SK-N-SH (cell line): ENCODE measurements around the gene GPR42. TPM values are rescaled to one million over a fixed set of nuclear protein-coding genes. Genes with fewer than 3 reads are reported as not detected.

ENCODE experiments used
- CTCF ChIA-PET: fragments of 300-600, 350-600 bp; formaldehyde crosslinking; extraction: SDS; loops from one replicate; lab custom pipeline; 2021; lab: Yijun Ruan, JAX
- POLR2A ChIA-PET: fragments of 350-600 bp; sonication (Branson Sonifier 250); formaldehyde crosslinking; extraction: SDS; loops from one replicate; lab custom pipeline; 2020; ENCODE audit warnings: antibody characterized with exemption, inconsistent platforms; lab: Yijun Ruan, JAX
- DNase-seq: peaks from one replicate; pipeline ENCODE4 v3.0.0; 2012
- H2AFZ ChIP-seq: fragments of 200-600 bp; sonication (generic); 2 replicates; pipeline ENCODE4 v1.8.1; 2016; ENCODE audit warnings: antibody characterized with exemption, mild to moderate bottlenecking, low read depth
- H3F3A ChIP-seq: fragments of 200-600 bp; sonication (generic); replicated peaks from 2 replicates; pipeline ENCODE3; 2016; ENCODE audit warnings: antibody characterized with exemption, mild to moderate bottlenecking; ENCODE audit not compliant: insufficient read depth
- H3K27ac ChIP-seq, 2 experiments: fragments of 200-500 bp in 1 of 2; fragments of 200-600 bp in 1 of 2; sonication (Bioruptor generic) in 1 of 2; sonication (generic), shearing (Covaris generic) in 1 of 2; 2 replicates each; pipeline versions ENCODE4 v1.5.1 to v1.6.1; 2014 to 2016; ENCODE audit warnings: low read depth in 2 of 2, inconsistent platforms in 1 of 2, low read length in 1 of 2, mild to moderate bottlenecking in 1 of 2, mixed read lengths in 1 of 2
- H3K27me3 ChIP-seq: fragments of 200-600 bp; sonication (generic), shearing (Covaris generic); 2 replicates; pipeline ENCODE4 v1.6.1; 2016; ENCODE audit warnings: mixed run types; ENCODE audit not compliant: insufficient read depth
- H3K36me3 ChIP-seq, 2 experiments: fragments of 200-500 bp in 1 of 2; fragments of 200-600 bp in 1 of 2; sonication (Bioruptor generic) in 1 of 2; sonication (generic) in 1 of 2; replicated peaks in 1 of 2; 2 replicates each; pipeline versions ENCODE3 to v1.5.1; 2014 to 2016; ENCODE audit warnings: low read length in 1 of 2, mild to moderate bottlenecking in 1 of 2; ENCODE audit not compliant: insufficient read depth in 2 of 2, control insufficient read depth in 1 of 2
- H3K4me1 ChIP-seq, 2 experiments: fragments of 200-500 bp in 1 of 2; fragments of 200-600 bp in 1 of 2; sonication (Bioruptor generic) in 1 of 2; sonication (generic), shearing (Covaris generic) in 1 of 2; 2 replicates each; pipeline versions ENCODE4 v1.5.1 to v1.6.1; 2014 to 2016; ENCODE audit warnings: low read depth in 1 of 2, low read length in 1 of 2, mixed run types in 1 of 2; ENCODE audit not compliant: insufficient read depth in 2 of 2, control insufficient read depth in 1 of 2
- H3K4me2 ChIP-seq: fragments of 200-600 bp; sonication (generic), shearing (Covaris generic); 2 replicates; pipeline ENCODE4 v1.6.1; 2017; ENCODE audit warnings: mixed run types
- H3K4me3 ChIP-seq, 2 experiments: fragments of 200-500 bp in 1 of 2; fragments of 200-600 bp in 1 of 2; sonication (Bioruptor generic) in 1 of 2; sonication (generic), shearing (Covaris generic) in 1 of 2; 2 replicates each; pipeline versions ENCODE4 v1.5.1 to v1.8.1; 2014 to 2016; ENCODE audit warnings: low read depth in 2 of 2, inconsistent platforms in 1 of 2, low read length in 1 of 2, mild to moderate bottlenecking in 1 of 2, mixed read lengths in 1 of 2, moderate library complexity in 1 of 2
- H3K79me2 ChIP-seq: fragments of 200-600 bp; sonication (generic); 2 replicates; pipeline ENCODE4 v1.8.1; 2017; ENCODE audit warnings: mild to moderate bottlenecking; ENCODE audit not compliant: insufficient read depth
- H3K9ac ChIP-seq: fragments of 200-600 bp; sonication (generic); 2 replicates; pipeline ENCODE4 v1.6.1; 2017; ENCODE audit warnings: mixed run types
- H3K9me2 ChIP-seq: fragments of 200-600 bp; sonication (generic); 2 replicates; pipeline ENCODE4 v1.6.1; 2017; ENCODE audit warnings: mixed run types
- H3K9me3 ChIP-seq: fragments of 200-600 bp; sonication (generic); 2 replicates; pipeline ENCODE4 v1.6.1; 2017; ENCODE audit warnings: mixed run types, mild to moderate bottlenecking, moderate library complexity
- H4K20me1 ChIP-seq: fragments of 200-600 bp; sonication (generic); 2 replicates; pipeline ENCODE4 v1.6.1; 2017; ENCODE audit warnings: mild to moderate bottlenecking, mixed run types; ENCODE audit not compliant: insufficient read depth
- CHD2 ChIP-seq: fragments of 150-350 bp; IDR thresholded peaks from 2 replicates; pipeline ENCODE4 v1.6.1; 2018; ENCODE audit warnings: low read length; ENCODE audit not compliant: partially characterized antibody
- EZH2phosphoT487 ChIP-seq: fragments of 200-600 bp; sonication (generic); IDR thresholded peaks from 2 replicates; pipeline ENCODE4 v1.6.1; 2017; ENCODE audit warnings: low read depth, mixed run types, mild to moderate bottlenecking, antibody characterized with exemption, moderate library complexity, borderline replicate concordance
- FOSL2 ChIP-seq: IDR thresholded peaks from 2 replicates; pipeline ENCODE4 v1.4.0; 2012; ENCODE audit warnings: low read depth, mild to moderate bottlenecking, moderate library complexity, borderline replicate concordance
- FOXM1 ChIP-seq: IDR thresholded peaks from 2 replicates; pipeline ENCODE4 v1.4.0; 2012; ENCODE audit warnings: low read depth, mild to moderate bottlenecking
- GABPA ChIP-seq: IDR thresholded peaks from 2 replicates; pipeline ENCODE4 v1.4.0; 2012; ENCODE audit warnings: low read depth, mild to moderate bottlenecking
- JUND ChIP-seq: IDR thresholded peaks from 2 replicates; pipeline ENCODE4 v1.4.0; 2012
- MAX ChIP-seq: IDR thresholded peaks from 2 replicates; pipeline ENCODE4 v1.4.0; 2012; ENCODE audit warnings: low read depth
- MXI1 ChIP-seq: IDR thresholded peaks from 2 replicates; pipeline ENCODE4 v1.6.1; 2012; ENCODE audit warnings: mild to moderate bottlenecking, low read depth, low read length, improper control_type of control experiment
- NFIC ChIP-seq: IDR thresholded peaks from 2 replicates; pipeline ENCODE4 v1.4.0; 2012; ENCODE audit warnings: borderline replicate concordance
- NRF1 ChIP-seq: IDR thresholded peaks from 2 replicates; pipeline ENCODE4 v1.6.1; 2012; ENCODE audit warnings: low read depth, mild to moderate bottlenecking, low read length
- POLR2AphosphoS5 ChIP-seq: IDR thresholded peaks from 2 replicates; pipeline ENCODE4 v1.6.1; 2012; ENCODE audit warnings: low read depth, low read length
- RAD21 ChIP-seq: IDR thresholded peaks from 2 replicates; pipeline ENCODE4 v1.6.1; 2012; ENCODE audit warnings: mild to moderate bottlenecking, low read length
- RCOR1 ChIP-seq: fragments of 150-350 bp; IDR thresholded peaks from 2 replicates; pipeline ENCODE4 v1.6.1; 2017; ENCODE audit warnings: antibody characterized with exemption, low read length
- REST ChIP-seq: IDR thresholded peaks from 2 replicates; pipeline ENCODE4 v1.6.1; 2012; ENCODE audit warnings: mild to moderate bottlenecking, low read depth, low read length, moderate library complexity
- RFX5 ChIP-seq: IDR thresholded peaks from 2 replicates; pipeline ENCODE4 v1.6.1; 2012; ENCODE audit warnings: mild to moderate bottlenecking, improper control_type of control experiment, low read length
- RXRA ChIP-seq: IDR thresholded peaks from 2 replicates; pipeline ENCODE4 v1.4.0; 2012; ENCODE audit warnings: low read depth, mild to moderate bottlenecking, borderline replicate concordance
- SIN3A ChIP-seq: IDR thresholded peaks from 2 replicates; pipeline ENCODE4 v1.6.1; 2012; ENCODE audit warnings: low read depth, mild to moderate bottlenecking, low read length, moderate library complexity, borderline replicate concordance
- SMC3 ChIP-seq: IDR thresholded peaks from 2 replicates; pipeline ENCODE4 v1.6.1; 2012; ENCODE audit warnings: low read depth, low read length, improper control_type of control experiment
- TCF12 ChIP-seq: IDR thresholded peaks from 2 replicates; pipeline ENCODE4 v1.4.0; 2012
- TEAD4 ChIP-seq: IDR thresholded peaks from 2 replicates; pipeline ENCODE4 v1.4.0; 2012; ENCODE audit warnings: mild to moderate bottlenecking, borderline replicate concordance; ENCODE audit not compliant: insufficient read depth
- YY1 ChIP-seq: IDR thresholded peaks from 2 replicates; pipeline ENCODE4 v1.4.0; 2012; ENCODE audit warnings: low read depth, mild to moderate bottlenecking
- WGBS: methylation state at CpG from one replicate; pipeline ENCODE4 v1.1.6; 2017; ENCODE audit warnings: low lambda C conversion rate; 5-methylcytosine and 5-hydroxymethylcytosine counted together
- polyA plus RNA-seq, 3 experiments: library from polyadenylated mRNA; depleted of rRNA; stranded (reverse); fragments of >200 nt; gene quantifications; 2 replicates each; pipeline ENCODE4 v1.2.3, GENCODE V29; 2012

Gene GPR42
- polyA plus RNA-seq, 1 of the 3 experiments (the other 2 are of a cell fraction), result not detected

- ChIA-PET CTCF (interaction anchor here (1.2 to 7.2 kb wide), 11 partner anchors 10 to 154 kb away, joined by 3 to 111 read pairs (median 11); no protein-coding TSS in a partner anchor), POLR2A (no interaction called here)
- TF ChIP-seq REST (no peak), NRF1 (no peak), TCF12 (no peak), RXRA (no peak), RFX5 (no peak), JUND (no peak), MXI1 (no peak), SMC3 (no peak), TEAD4 (no peak), GABPA (no peak), YY1 (no peak)
- Histone ChIP-seq H2AFZ (no peak overlapping the region), H3F3A (no peaks in the 10 kb centered on the region), H3K9me2 (no peaks in the 10 kb centered on the region), H3K79me2 (no peaks in the 10 kb centered on the region), H3K36me3 (no peaks in the 10 kb centered on the region), H3K4me1 (no peaks in the 10 kb centered on the region), H3K4me3 (no peak overlapping the region), H3K9me3 (no peaks in the 10 kb centered on the region), H4K20me1 (no peaks in the 10 kb centered on the region), H3K27ac (no peak overlapping the region), H3K9ac (no peak overlapping the region), H3K27me3 (peaks cover 80% of the 10 kb centered on the region), H3K4me2 (no peak overlapping the region)
- 57% methylated on average over 27 of the region's 47 CpGs for WGBS
- no peak for DNase-seq
Observed at GRCh38 chr19:35351411-35352176, 19.3 kb upstream of the GPR42 start.

- DNase-seq, result no peak
- Histone ChIP-seq H3K4me1 (no peaks in the 10 kb centered on the region), H3K79me2 (no peaks in the 10 kb centered on the region), H3K36me3 (no peaks in the 10 kb centered on the region), H3F3A (no peaks in the 10 kb centered on the region), H3K9me3 (no peaks in the 10 kb centered on the region), H3K9ac (no peak overlapping the region), H4K20me1 (no peaks in the 10 kb centered on the region)
- POLR2A ChIA-PET, result no interaction called here
- TF ChIP-seq JUND (no peak), RCOR1 (no peak), FOSL2 (no peak), NFIC (no peak), MXI1 (no peak), REST (no peak), CHD2 (no peak), EZH2phosphoT487 (no peak), SMC3 (no peak), NRF1 (no peak), SIN3A (no peak), FOXM1 (no peak), GABPA (no peak), RAD21 (no peak), MAX (no peak), POLR2AphosphoS5 (no peak)
- TF ChIP-seq, all 33 proteins: peak for 0
- H3K27ac ChIP-seq, result no peak overlapping the region
- 34% methylated on average over 18 of the region's 18 CpGs for WGBS
- peak overlapping the region; percentile 9; the same call in 1 of the 2 replicates for H2AFZ ChIP-seq
- H3K4me2 ChIP-seq, result no peak overlapping the region
- H3K4me3 ChIP-seq, result no peak overlapping the region
- CTCF ChIA-PET, result interaction anchor here (0.7 to 7.2 kb wide), 35 partner anchors 7 to 266 kb away, joined by 3 to 111 read pairs (median 4); no protein-coding TSS in a partner anchor
- H3K9me2 ChIP-seq, result no peaks in the 10 kb centered on the region
- peaks cover 80% of the 10 kb centered on the region for H3K27me3 ChIP-seq
Observed at GRCh38 chr19:35352177-35352447, 18.8 kb upstream of the GPR42 start.
